Suprapubic skin (tissue), 4 donors: ENCODE data around the gene CR1L. TPM values are rescaled to one million over a fixed set of nuclear protein-coding genes. Genes with fewer than 3 reads are reported as not detected.
"Not testable (repeated sequence)": the region's sequence is repeated elsewhere in the genome, so short reads cannot be mapped to it uniquely, and the experiment has no call there.

Experiments used
- DNase-seq, 2 donors: peaks; one replicate each; pipeline ENCODE4 v3.0.0-alpha.2; 2019; ENCODE audit warnings: low spot score in 2 of 2
- H3K27ac ChIP-seq: fragments of 200-600 bp; sonication (generic); one replicate; pipeline ENCODE4 v1.5.1; 2019
- H3K27me3 ChIP-seq: fragments of 200-600 bp; sonication (generic); one replicate; pipeline ENCODE4 v1.5.1; 2019
- H3K36me3 ChIP-seq: fragments of 200-600 bp; sonication (generic); one replicate; pipeline ENCODE4 v1.5.1; 2019
- H3K4me1 ChIP-seq: fragments of 200-600 bp; sonication (generic); one replicate; pipeline ENCODE4 v1.5.1; 2019
- H3K4me3 ChIP-seq: fragments of 200-600 bp; sonication (generic); one replicate; pipeline ENCODE4 v1.5.1; 2019; ENCODE audit warnings: mild to moderate bottlenecking
- H3K9me3 ChIP-seq: fragments of 200-600 bp; sonication (generic); one replicate; pipeline ENCODE4 v1.5.1; 2019
- EP300 ChIP-seq: sonication (generic); formaldehyde crosslinking; IDR thresholded peaks from one replicate; pipeline ENCODE4 v1.6.1; 2017; ENCODE audit warnings: antibody characterized with exemption
- POLR2A ChIP-seq, 2 donors: fragments of 450-650 bp; IDR thresholded peaks; one replicate each; pipeline ENCODE4 v1.6.1; 2017; ENCODE audit warnings: antibody characterized with exemption in 2 of 2, mild to moderate bottlenecking in 2 of 2, moderate library complexity in 2 of 2
- POLR2AphosphoS5 ChIP-seq, 3 donors: sonication (generic); formaldehyde crosslinking; IDR thresholded peaks; one replicate each; pipeline ENCODE4 v1.6.1; 2017; ENCODE audit warnings: antibody characterized with exemption in 3 of 3
- WGBS: methylation state at CpG from one replicate; pipeline ENCODE4 v1.1.5; 2018; 5-methylcytosine and 5-hydroxymethylcytosine counted together
- total RNA-seq, 4 donors: library from RNA; depleted of rRNA; stranded (reverse); fragments of >200 nt; gene quantifications; one replicate each; pipeline ENCODE4 v1.1.0, GENCODE V29; 2016
- TF ChIP-seq, protein P1 (sequence below), 2 donors: fragments of 200-600 bp in 1 of 2; fragments of 450-650 bp in 1 of 2; sonication (generic) in 1 of 2; IDR thresholded peaks; one replicate each; pipeline ENCODE4 v1.5.1; 2016 to 2019; ENCODE audit warnings: antibody characterized with exemption in 2 of 2, mild to moderate bottlenecking in 1 of 2, moderate library complexity in 1 of 2

The CR1L gene
- total RNA-seq, 4 donors from 2014 or later: not detected

DNA sequence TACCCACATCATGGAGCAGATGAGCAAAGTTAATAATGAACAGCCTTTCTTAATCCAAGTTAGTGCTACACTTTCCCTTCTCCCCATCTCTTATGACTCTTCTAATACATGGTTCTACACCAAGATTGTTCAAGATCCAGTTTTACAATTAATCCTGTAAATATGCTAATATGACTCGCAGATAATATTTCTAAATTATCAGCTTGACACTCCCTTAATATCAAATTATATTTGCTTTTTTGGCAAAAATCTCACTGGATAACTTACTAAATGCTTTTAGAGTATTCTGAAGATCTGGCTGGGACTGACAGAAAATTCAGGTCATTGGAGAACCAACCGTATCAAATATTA lies 24.4 kb upstream of the CR1L start:
- WGBS: 96% methylated on average over 2 of the region's 2 CpGs
- Histone ChIP-seq H3K4me1 (no peaks in the 10 kb centered on the region), H3K9me3 (no peaks in the 10 kb centered on the region), H3K27ac (no peak overlapping the region), H3K4me3 (no peak overlapping the region), H3K27me3 (peaks cover 6% of the 10 kb centered on the region), H3K36me3 (no peaks in the 10 kb centered on the region)
- DNase-seq: no peak
- TF ChIP-seq POLR2AphosphoS5 (IDR thresholded peaks at IDR 0.05) (no peak), POLR2A (IDR thresholded peaks at IDR 0.05) (no peak), EP300 (no peak)
- TF ChIP-seq, protein P1, sequence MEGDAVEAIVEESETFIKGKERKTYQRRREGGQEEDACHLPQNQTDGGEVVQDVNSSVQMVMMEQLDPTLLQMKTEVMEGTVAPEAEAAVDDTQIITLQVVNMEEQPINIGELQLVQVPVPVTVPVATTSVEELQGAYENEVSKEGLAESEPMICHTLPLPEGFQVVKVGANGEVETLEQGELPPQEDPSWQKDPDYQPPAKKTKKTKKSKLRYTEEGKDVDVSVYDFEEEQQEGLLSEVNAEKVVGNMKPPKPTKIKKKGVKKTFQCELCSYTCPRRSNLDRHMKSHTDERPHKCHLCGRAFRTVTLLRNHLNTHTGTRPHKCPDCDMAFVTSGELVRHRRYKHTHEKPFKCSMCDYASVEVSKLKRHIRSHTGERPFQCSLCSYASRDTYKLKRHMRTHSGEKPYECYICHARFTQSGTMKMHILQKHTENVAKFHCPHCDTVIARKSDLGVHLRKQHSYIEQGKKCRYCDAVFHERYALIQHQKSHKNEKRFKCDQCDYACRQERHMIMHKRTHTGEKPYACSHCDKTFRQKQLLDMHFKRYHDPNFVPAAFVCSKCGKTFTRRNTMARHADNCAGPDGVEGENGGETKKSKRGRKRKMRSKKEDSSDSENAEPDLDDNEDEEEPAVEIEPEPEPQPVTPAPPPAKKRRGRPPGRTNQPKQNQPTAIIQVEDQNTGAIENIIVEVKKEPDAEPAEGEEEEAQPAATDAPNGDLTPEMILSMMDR (IDR thresholded peaks at IDR 0.05): no peak

DNA sequence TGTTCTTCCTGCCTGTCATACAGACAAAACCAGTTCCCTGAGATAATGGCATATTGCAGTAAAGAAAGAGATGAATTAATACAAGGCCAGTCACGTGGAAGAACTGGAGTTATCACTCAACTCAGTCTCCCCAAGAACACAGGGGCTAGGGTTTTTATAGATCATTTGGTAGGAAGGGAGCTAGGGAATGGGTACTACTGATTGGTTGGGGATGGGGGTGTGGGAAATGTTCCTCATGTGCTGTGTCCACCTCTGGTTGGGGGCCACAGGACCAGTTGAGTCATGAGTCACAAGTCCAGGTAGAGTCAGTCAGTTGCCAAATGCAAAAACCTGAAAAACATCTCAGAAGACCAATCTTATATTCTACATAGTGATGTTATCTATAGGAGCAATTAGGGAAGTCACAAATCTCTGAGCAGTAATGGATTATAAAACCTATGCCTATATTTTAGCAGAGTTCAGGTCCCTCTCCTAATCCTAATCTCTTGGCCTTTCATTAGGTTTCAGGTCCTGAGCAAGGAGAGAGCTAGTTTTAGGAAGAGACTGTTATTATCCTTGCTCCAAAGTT lies 19.3 kb upstream of the CR1L start:
- DNase-seq, H3K27ac ChIP-seq, H3K9me3 ChIP-seq, H3K4me1 ChIP-seq, H3K4me3 ChIP-seq, H3K36me3 ChIP-seq, H3K27me3 ChIP-seq: not testable (repeated sequence)
- WGBS: 67% methylated on average over 1 of the region's 1 CpG

DNA sequence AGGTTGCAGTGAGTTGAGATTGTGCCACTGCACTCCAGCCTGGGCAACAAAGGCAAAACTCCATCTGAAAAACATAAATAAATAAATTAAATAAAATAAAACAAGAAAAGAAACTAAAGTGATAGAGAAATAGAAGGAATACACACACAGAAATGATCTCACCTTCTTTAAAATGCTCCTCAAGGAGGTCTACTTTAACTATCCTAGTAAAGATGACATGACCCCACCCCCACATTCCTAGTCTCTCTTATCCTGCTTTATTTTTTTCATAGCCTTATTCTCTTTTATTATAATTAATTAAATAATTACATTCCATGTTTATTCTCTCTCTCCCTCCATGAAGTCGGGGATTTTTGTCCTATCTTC lies 18.0 kb upstream of the CR1L start:
- no peak overlapping the region for H3K4me3 ChIP-seq
- TF ChIP-seq POLR2AphosphoS5 (IDR thresholded peaks at IDR 0.05) (no peak), POLR2A (IDR thresholded peaks at IDR 0.05) (no peak), EP300 (no peak)
- TF ChIP-seq, protein P1 (IDR thresholded peaks at IDR 0.05): no peak
- H3K27me3 ChIP-seq: no peaks in the 10 kb centered on the region
- no peaks in the 10 kb centered on the region for H3K4me1 ChIP-seq
- H3K9me3 ChIP-seq: no peaks in the 10 kb centered on the region
- WGBS: 94% methylated on average over 1 of the region's 1 CpG
- H3K36me3 ChIP-seq: no peaks in the 10 kb centered on the region
- no peak for DNase-seq
- no peak overlapping the region for H3K27ac ChIP-seq

DNA sequence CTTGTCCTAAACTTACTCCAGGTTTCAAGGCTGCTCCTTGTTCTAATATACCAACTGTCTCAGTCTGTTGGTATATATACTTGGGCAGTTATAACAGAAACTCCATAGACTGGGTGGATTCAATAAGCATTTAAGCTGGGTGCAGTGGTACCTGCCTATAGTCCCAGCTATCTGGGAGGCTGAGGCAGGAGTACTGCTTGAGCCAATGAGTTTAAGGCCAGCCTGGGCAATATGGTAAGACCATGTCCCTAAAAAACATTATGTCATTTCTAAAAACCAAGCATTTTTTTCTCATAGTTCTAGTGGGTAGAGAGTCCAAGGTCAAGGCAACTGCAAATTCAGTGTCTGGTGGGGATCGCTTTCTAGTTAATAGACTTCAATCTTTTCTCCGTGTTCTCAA lies 17.4 kb upstream of the CR1L start:
- H3K36me3 ChIP-seq: no peaks in the 10 kb centered on the region
- no peaks in the 10 kb centered on the region for H3K27me3 ChIP-seq
- 95% methylated on average over 2 of the region's 2 CpGs for WGBS
- no peak for TF ChIP-seq POLR2AphosphoS5 (IDR thresholded peaks at IDR 0.05)
- TF ChIP-seq POLR2A (IDR thresholded peaks at IDR 0.05): no peak
- TF ChIP-seq, protein P1 (IDR thresholded peaks at IDR 0.05): no peak
- no peak for TF ChIP-seq EP300
- DNase-seq: no peak
- no peaks in the 10 kb centered on the region for H3K9me3 ChIP-seq
- no peak overlapping the region for H3K4me3 ChIP-seq
- H3K4me1 ChIP-seq: no peaks in the 10 kb centered on the region
- no peak overlapping the region for H3K27ac ChIP-seq

DNA sequence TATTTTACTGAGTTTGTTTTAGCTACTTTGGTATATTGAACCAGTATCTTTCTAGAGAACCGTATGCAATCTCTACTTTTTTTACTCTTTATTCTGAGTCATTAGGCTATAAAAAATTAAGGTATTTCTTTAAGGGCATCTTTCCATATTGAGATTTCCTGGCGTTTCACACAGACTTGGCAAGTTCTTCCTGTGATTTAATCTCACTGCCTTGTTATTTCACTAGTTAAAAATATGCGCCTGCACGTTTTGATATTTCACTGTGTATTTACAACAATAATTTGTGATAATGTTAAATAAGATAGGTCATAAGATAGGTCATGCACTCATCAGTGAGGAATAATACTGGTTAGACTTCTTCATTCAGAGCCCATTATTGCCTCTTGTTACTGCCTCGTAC lies 16.2 kb upstream of the CR1L start:
- no peaks in the 10 kb centered on the region for H3K9me3 ChIP-seq
- DNase-seq: no peak
- H3K4me3 ChIP-seq: no peak overlapping the region
- H3K27ac ChIP-seq: no peak overlapping the region
- H3K4me1 ChIP-seq: no peaks in the 10 kb centered on the region
- H3K27me3 ChIP-seq: no peaks in the 10 kb centered on the region
- TF ChIP-seq, protein P1 (IDR thresholded peaks at IDR 0.05): no peak
- TF ChIP-seq EP300 (no peak), POLR2A (IDR thresholded peaks at IDR 0.05) (no peak), POLR2AphosphoS5 (IDR thresholded peaks at IDR 0.05) (no peak)
- no peaks in the 10 kb centered on the region for H3K36me3 ChIP-seq
- 29% methylated on average over 5 of the region's 5 CpGs for WGBS

DNA sequence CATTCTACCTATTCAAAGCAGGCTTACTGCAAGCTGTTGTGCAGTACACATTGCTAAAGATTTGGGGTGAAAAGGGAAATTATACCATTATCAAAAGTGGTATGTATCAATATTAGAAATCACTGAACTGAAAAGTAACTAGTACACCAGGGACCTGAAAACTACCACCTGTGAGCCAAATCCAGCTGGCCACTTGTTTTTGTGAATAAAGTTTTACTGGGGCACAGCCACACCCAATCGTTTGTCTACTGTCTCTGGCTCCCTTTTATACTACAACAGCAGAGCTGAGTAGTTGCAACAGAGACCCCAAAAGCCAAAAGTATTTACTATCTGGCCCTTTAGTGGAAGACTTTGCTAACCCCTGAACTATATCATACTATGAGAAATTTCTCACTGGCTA lies 13.8 kb upstream of the CR1L start:
- TF ChIP-seq POLR2AphosphoS5 (IDR thresholded peaks at IDR 0.05) (no peak), EP300 (no peak), POLR2A (IDR thresholded peaks at IDR 0.05) (no peak)
- TF ChIP-seq, protein P1 (IDR thresholded peaks at IDR 0.05): no peak
- Histone ChIP-seq H3K27ac (no peak overlapping the region), H3K4me1 (no peaks in the 10 kb centered on the region), H3K27me3 (no peaks in the 10 kb centered on the region), H3K4me3 (no peak overlapping the region), H3K9me3 (no peaks in the 10 kb centered on the region), H3K36me3 (no peaks in the 10 kb centered on the region)
- WGBS: 68% methylated on average over 1 of the region's 1 CpG
- DNase-seq: no peak
